Keratinocyte (primary cell): ENCODE data around the gene SNX6. TPM values are rescaled to one million over a fixed set of nuclear protein-coding genes. Genes with fewer than 3 reads are reported as not detected.
"Not testable (repeated sequence)": the region's sequence is repeated elsewhere in the genome, so short reads cannot be mapped to it uniquely, and the experiment has no call there.

Source experiments
- DNase-seq: peaks from one replicate; pipeline ENCODE4 v3.0.0-alpha.2; 2011; ENCODE audit warnings: low read depth, missing footprints, low spot score
- FAIRE-seq: peaks from 2 replicates; lab custom pipeline; 2011; peaks lifted over from hg19 to GRCh38; lab: Jason Lieb, UNC
- H2AFZ ChIP-seq: 2 replicates; pipeline ENCODE4 v1.6.0; 2012; ENCODE audit warnings: low read length, control low read depth, inconsistent platforms; ENCODE audit not compliant: control insufficient read depth
- H3K27ac ChIP-seq: 2 replicates; pipeline ENCODE4 v1.5.1; 2011; ENCODE audit warnings: low read length; ENCODE audit not compliant: control insufficient read depth, insufficient read depth
- H3K27me3 ChIP-seq: 3 replicates; pipeline ENCODE4 v1.6.0; 2011; ENCODE audit warnings: low read length; ENCODE audit not compliant: control insufficient read depth, insufficient read depth; ENCODE audit errors: extremely low read depth
- H3K36me3 ChIP-seq, 2 experiments: 2 replicates in 1 of 2; 3 replicates in 1 of 2; pipeline ENCODE4 v1.5.1; 2011; ENCODE audit warnings: low read length in 2 of 2, mild to moderate bottlenecking in 1 of 2; ENCODE audit not compliant: control insufficient read depth in 2 of 2, insufficient read depth in 2 of 2; ENCODE audit errors: extremely low read depth in 1 of 2
- H3K4me1 ChIP-seq: 3 replicates; pipeline ENCODE4 v1.5.1; 2011; ENCODE audit warnings: low read length; ENCODE audit not compliant: control insufficient read depth, insufficient read depth; ENCODE audit errors: extremely low read depth
- H3K4me2 ChIP-seq: 3 replicates; pipeline ENCODE4 v1.6.0; 2011; ENCODE audit warnings: low read depth, low read length; ENCODE audit not compliant: control insufficient read depth, insufficient read depth; ENCODE audit errors: extremely low read depth
- H3K4me3 ChIP-seq, 3 experiments: fragments of 200-600 bp in 1 of 3; sonication (generic) in 1 of 3; 2 replicates in 2 of 3; 3 replicates in 1 of 3; pipeline ENCODE4 v1.5.1; 2011 to 2016; ENCODE audit warnings: low read length in 3 of 3, mild to moderate bottlenecking in 3 of 3, control low read depth in 2 of 3, inconsistent platforms in 1 of 3, low read depth in 1 of 3, mixed read lengths in 1 of 3, mixed run types in 1 of 3, moderate library complexity in 1 of 3; ENCODE audit not compliant: control insufficient read depth in 2 of 3, insufficient read depth in 2 of 3; ENCODE audit errors: extremely low read depth in 1 of 3
- H3K79me2 ChIP-seq: 2 replicates; pipeline ENCODE4 v1.6.0; 2012; ENCODE audit warnings: low read length; ENCODE audit not compliant: control insufficient read depth, insufficient read depth
- H3K9ac ChIP-seq: 3 replicates; pipeline ENCODE4 v1.6.0; 2011; ENCODE audit warnings: low read length; ENCODE audit not compliant: control insufficient read depth, insufficient read depth; ENCODE audit errors: extremely low read depth
- H3K9me1 ChIP-seq: 3 replicates; pipeline ENCODE4 v1.6.0; 2011; ENCODE audit warnings: low read length; ENCODE audit not compliant: control insufficient read depth, insufficient read depth; ENCODE audit errors: extremely low read depth
- H3K9me3 ChIP-seq: 2 replicates; pipeline ENCODE4 v1.5.1; 2012; ENCODE audit warnings: low read depth, low read length; ENCODE audit not compliant: control insufficient read depth
- H4K20me1 ChIP-seq: 3 replicates; pipeline ENCODE4 v1.6.0; 2011; ENCODE audit warnings: low read length; ENCODE audit not compliant: control insufficient read depth, insufficient read depth; ENCODE audit errors: extremely low read depth
- CTCF ChIP-seq, 3 experiments: IDR thresholded peaks in 1 of 3; conservative IDR thresholded peaks in 1 of 3; optimal IDR thresholded peaks in 1 of 3; 2 replicates in 2 of 3; 3 replicates in 1 of 3; pipeline versions ENCODE3 to v1.5.1; 2011; ENCODE audit warnings: low read length in 3 of 3, mild to moderate bottlenecking in 3 of 3, moderate library complexity in 2 of 3, control low read depth in 1 of 3, inconsistent platforms in 1 of 3; ENCODE audit not compliant: insufficient read depth in 2 of 3; ENCODE audit errors: extremely low read depth in 1 of 3
- EZH2 ChIP-seq: IDR thresholded peaks from one replicate; pipeline ENCODE4 v1.6.1; 2012; ENCODE audit warnings: inconsistent platforms, mild to moderate bottlenecking, low read length, moderate library complexity
- dilution Hi-C: fragments of 300-500 bp; cut with MboI; formaldehyde crosslinking; loops from one replicate; pipeline ENCODE4 v1.7.0; 2020; ENCODE audit warnings: low sequenced_read_pairs; ENCODE audit not compliant: extremely low pct_ligation_motif_present
- polyA plus RNA-seq, 5 experiments: library from polyadenylated mRNA; depleted of rRNA in 3 of 5; stranded (reverse) in 3 of 5; stranded (forward) in 1 of 5; unstranded in 1 of 5; fragments of >200 nt; gene quantifications; 1 replicate in 1 of 5; 2 replicates in 3 of 5; 3 replicates in 1 of 5; pipeline versions ENCODE4 v1.2.1 to v1.2.3, GENCODE V29; 2011 to 2012; ENCODE audit warnings: missing spikeins in 2 of 5, low read depth in 1 of 5, low replicate concordance in 1 of 5

SNX6 gene
- polyA plus RNA-seq, 1 donor (not counting 4 experiments of a cell fraction or from before 2014, with no cell fraction given), result 137 TPM

DNA sequence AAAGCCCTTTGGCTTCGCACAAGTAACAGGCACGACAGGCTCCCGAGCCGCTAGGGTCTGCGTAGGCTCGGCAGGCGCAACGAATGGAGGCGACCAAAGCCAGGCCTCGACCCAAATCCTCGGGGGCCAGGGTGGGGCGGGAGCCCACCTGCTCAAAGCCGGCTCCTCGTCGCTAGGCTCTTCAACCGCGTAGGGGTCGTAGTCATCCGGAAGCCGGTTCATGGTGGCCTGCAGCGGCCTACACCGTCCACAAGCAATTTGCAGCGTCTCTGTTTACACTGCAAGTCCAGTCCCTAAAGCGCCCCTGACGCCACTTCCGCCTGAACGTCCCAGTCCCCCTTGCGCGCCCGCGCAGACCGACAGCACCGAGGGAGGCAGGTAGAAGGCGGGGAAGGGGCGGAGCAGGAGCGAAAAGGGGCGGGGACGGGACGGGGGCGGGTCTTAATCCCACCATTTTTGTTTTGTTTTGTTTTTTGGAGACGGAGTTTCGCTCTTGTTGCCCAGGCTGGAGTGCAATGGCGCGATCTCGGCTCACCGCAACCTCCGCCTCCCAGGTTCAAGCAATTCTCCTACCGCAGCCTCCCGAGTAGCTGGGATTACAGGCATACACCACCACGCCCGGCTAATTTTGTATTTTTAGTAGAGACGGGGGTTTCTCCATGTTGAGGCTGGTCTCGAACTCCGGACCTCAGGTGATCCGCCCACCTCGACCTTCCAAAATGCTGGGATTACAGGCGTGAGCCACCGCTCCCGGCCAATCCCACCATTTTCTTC is 90.4 kb downstream of the SNX6 start, which contains the start of gene EAPP:
TSS of gene EAPP (minus strand) at position 295 of the 774 bp plus-strand sequence. CDS start at position 222, 73 bp downstream.
- Histone ChIP-seq H3K4me2 (peak within 1 kb of the TSS; percentile 83), H3K27ac (peak within 1 kb of the TSS; percentile 97), H3K27me3 (no peaks in the 10 kb centered on the region), H2AFZ (peak within 1 kb of the TSS; percentile 97), H3K4me3 (peak within 1 kb of the TSS; percentile 94 to 98 (median 96)), H3K4me1 (peaks cover 7% of the 10 kb centered on the region), H3K9me1 (no peaks in the 10 kb centered on the region), H4K20me1 (no peaks in the 10 kb centered on the region), H3K36me3 (peaks cover 0 to 1% of the 10 kb centered on the region in 2 experiments), H3K9ac (peak within 1 kb of the TSS; percentile 99), H3K79me2 (peaks cover 27% of the 10 kb centered on the region), H3K9me3 (no peaks in the 10 kb centered on the region)
- peak; percentile 77 for DNase-seq
- dilution Hi-C loops, result no loop called here
- no peak for TF ChIP-seq EZH2
- peak in 1 of 3 experiments; percentile 6 for TF ChIP-seq CTCF (optimal IDR thresholded peaks at IDR 0.05 in 1 of 3, IDR thresholded peaks at IDR 0.05 in 1 of 3, conservative IDR thresholded peaks at IDR 0.05 in 1 of 3; ENCODE audit: extremely low read depth in 1 of 3, insufficient read depth in 2 of 3, low read length in 3 of 3)
- no peak for FAIRE-seq

- H3K4me2 ChIP-seq, result peak overlapping the region; percentile 83
- DNase-seq (no peak), FAIRE-seq (no peak)
- H3K79me2 ChIP-seq, result peaks cover 27% of the 10 kb centered on the region
- peak overlapping the region; percentile 99 for H3K9ac ChIP-seq
- peak overlapping the region; percentile 97 for H2AFZ ChIP-seq
- TF ChIP-seq EZH2, result no peak
- no peak for TF ChIP-seq CTCF (optimal IDR thresholded peaks at IDR 0.05 in 1 of 3, IDR thresholded peaks at IDR 0.05 in 1 of 3, conservative IDR thresholded peaks at IDR 0.05 in 1 of 3; ENCODE audit: extremely low read depth in 1 of 3, insufficient read depth in 2 of 3, low read length in 3 of 3)
- no peaks in the 10 kb centered on the region for H4K20me1 ChIP-seq
- no peaks in the 10 kb centered on the region for H3K9me3 ChIP-seq
- dilution Hi-C loops, result no loop called here
- no peaks in the 10 kb centered on the region for H3K27me3 ChIP-seq
- H3K36me3 ChIP-seq, result peaks cover 3 to 4% of the 10 kb centered on the region in 2 experiments
- no peaks in the 10 kb centered on the region for H3K9me1 ChIP-seq
- peak overlapping the region; percentile 94 to 98 (median 96) for H3K4me3 ChIP-seq
- H3K27ac ChIP-seq, result peak overlapping the region; percentile 97
- peaks cover 7% of the 10 kb centered on the region for H3K4me1 ChIP-seq
Measured at GRCh38 chr14:34538871-34539406, 91.0 kb downstream of the SNX6 start.

DNA sequence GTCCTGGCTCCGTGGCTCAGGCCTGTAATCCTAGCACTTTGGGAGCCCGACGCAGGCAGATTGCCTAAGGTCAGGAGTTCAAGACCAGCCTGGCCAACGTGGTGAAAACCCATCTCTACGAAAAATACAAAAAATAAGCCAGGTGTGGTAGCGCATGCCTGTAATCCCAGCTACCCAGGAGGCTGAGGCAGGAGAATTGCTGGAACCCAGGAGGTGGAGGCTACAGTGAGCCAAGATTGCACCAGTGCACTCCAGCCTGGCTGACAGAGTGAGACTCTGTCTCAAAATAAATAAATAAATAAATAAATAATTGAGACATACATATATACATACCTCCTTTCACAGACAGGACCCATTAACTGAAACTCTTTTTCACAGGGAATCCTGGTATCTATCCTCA is 91.9 kb downstream of the SNX6 start:
- H3K9me1 ChIP-seq, H2AFZ ChIP-seq, FAIRE-seq, H3K36me3 ChIP-seq, H3K9me3 ChIP-seq, DNase-seq, H3K27me3 ChIP-seq, dilution Hi-C loops, H3K4me1 ChIP-seq, H4K20me1 ChIP-seq: not testable (repeated sequence)
- Histone ChIP-seq H3K4me3 (peak overlapping the region in 2 of 3 experiments; percentile 96 to 98), H3K4me2 (peak overlapping the region; percentile 83), H3K27ac (peak overlapping the region; percentile 97), H3K79me2 (peaks cover 27% of the 10 kb centered on the region), H3K9ac (peak overlapping the region; percentile 99)
